Measurements from ENCODE around the gene TMEM59. TPM values are rescaled to one million over a fixed set of nuclear protein-coding genes. Genes with fewer than 3 reads are reported as not detected.

TMEM59 gene
- total RNA-seq, 1 experiment from 2014 or later: 192 TPM

DNA sequence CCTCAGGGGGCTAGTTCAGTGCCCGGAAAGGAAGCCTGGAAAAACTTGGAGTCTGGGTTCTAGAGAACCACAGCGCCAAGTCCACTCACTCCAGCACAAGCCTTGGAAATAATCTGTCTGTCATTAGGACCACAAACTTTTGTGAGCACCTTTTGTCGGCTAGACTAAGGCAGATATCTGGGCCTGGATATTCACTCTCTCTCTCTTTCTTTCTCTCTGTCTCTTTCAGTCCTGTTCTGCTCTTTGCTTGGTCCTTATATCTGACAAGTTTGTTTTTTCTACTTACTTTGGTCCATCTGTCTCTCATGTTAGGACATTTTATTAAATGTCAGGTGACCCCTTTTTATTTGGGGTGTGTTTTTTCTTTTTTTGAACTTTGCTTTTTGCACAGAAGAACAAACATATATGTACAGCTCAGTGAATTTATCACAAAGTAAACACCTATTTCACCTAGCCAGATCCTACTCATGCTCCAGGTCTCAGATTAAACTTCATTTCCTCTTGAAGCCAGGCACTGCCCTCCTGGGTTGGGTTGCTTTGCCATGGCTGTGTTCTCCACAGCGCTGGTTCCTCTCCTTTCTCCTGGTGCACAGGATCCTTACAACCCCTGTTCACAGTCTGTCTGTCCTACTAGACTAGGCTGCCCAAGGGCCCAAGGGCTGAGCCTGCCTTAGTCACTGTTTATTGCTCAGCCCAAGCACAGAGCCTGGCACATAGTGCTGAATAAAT is 41.2 kb upstream of the TMEM59 start:
- no TSS peak for BruUV-seq (replicated peaks)
- CTCF ChIA-PET: no interaction called here
- TF ChIP-seq, protein P1, sequence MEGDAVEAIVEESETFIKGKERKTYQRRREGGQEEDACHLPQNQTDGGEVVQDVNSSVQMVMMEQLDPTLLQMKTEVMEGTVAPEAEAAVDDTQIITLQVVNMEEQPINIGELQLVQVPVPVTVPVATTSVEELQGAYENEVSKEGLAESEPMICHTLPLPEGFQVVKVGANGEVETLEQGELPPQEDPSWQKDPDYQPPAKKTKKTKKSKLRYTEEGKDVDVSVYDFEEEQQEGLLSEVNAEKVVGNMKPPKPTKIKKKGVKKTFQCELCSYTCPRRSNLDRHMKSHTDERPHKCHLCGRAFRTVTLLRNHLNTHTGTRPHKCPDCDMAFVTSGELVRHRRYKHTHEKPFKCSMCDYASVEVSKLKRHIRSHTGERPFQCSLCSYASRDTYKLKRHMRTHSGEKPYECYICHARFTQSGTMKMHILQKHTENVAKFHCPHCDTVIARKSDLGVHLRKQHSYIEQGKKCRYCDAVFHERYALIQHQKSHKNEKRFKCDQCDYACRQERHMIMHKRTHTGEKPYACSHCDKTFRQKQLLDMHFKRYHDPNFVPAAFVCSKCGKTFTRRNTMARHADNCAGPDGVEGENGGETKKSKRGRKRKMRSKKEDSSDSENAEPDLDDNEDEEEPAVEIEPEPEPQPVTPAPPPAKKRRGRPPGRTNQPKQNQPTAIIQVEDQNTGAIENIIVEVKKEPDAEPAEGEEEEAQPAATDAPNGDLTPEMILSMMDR (IDR thresholded peaks at IDR 0.05; ENCODE audit: unreplicated experiment): no peak
- no peaks in the 10 kb centered on the region for H3K27me3 Mint-ChIP-seq (ENCODE audit: insufficient read depth, unreplicated experiment)
- DNase-seq (ENCODE audit: unreplicated experiment): no peak
- H3K4me1 Mint-ChIP-seq (ENCODE audit: insufficient read depth, unreplicated experiment): no peaks in the 10 kb centered on the region
- no peak overlapping the region for H3K27ac Mint-ChIP-seq (ENCODE audit: low read depth, unreplicated experiment)
- POLR2A ChIA-PET: interaction anchor here (0.9 kb wide), 1 partner anchor 10 kb away, joined by 4 read pairs; no protein-coding TSS in a partner anchor
- intact Hi-C loops (cut with micrococcal nuclease): no loop called here
- no peaks in the 10 kb centered on the region for H3K9me3 Mint-ChIP-seq (ENCODE audit: unreplicated experiment)
- H3K4me3 Mint-ChIP-seq (ENCODE audit: unreplicated experiment): no peak overlapping the region
- peaks cover 17% of the 10 kb centered on the region for H3K36me3 Mint-ChIP-seq (ENCODE audit: insufficient read depth, unreplicated experiment)

GRCh38 chr1:54091666-54092065 is 38.7 kb upstream of the TMEM59 start:
- no peak overlapping the region for H3K27ac Mint-ChIP-seq (ENCODE audit: low read depth, unreplicated experiment)
- H3K4me3 Mint-ChIP-seq (ENCODE audit: unreplicated experiment): no peak overlapping the region
- H3K36me3 Mint-ChIP-seq (ENCODE audit: insufficient read depth, unreplicated experiment): peaks cover 9% of the 10 kb centered on the region
- TF ChIP-seq, protein P1 (IDR thresholded peaks at IDR 0.05; ENCODE audit: unreplicated experiment): no peak
- POLR2A ChIA-PET: interaction anchor here (0.7 kb wide), 1 partner anchor 99 kb away, joined by 3 read pairs; no protein-coding TSS in a partner anchor
- CTCF ChIA-PET: interaction anchor here (1.3 kb wide), 1 partner anchor 14 kb away, joined by 3 read pairs; no protein-coding TSS in a partner anchor
- no TSS peak for BruUV-seq (replicated peaks)
- H3K4me1 Mint-ChIP-seq (ENCODE audit: insufficient read depth, unreplicated experiment): no peaks in the 10 kb centered on the region
- intact Hi-C loops (cut with micrococcal nuclease): no loop called here
- no peaks in the 10 kb centered on the region for H3K27me3 Mint-ChIP-seq (ENCODE audit: insufficient read depth, unreplicated experiment)
- DNase-seq (ENCODE audit: unreplicated experiment): no peak
- no peaks in the 10 kb centered on the region for H3K9me3 Mint-ChIP-seq (ENCODE audit: unreplicated experiment)

- BruUV-seq (replicated peaks): no TSS peak
- no peaks in the 10 kb centered on the region for H3K4me1 Mint-ChIP-seq (ENCODE audit: insufficient read depth, unreplicated experiment)
- DNase-seq (ENCODE audit: unreplicated experiment): no peak
These were observed 35.4 kb upstream of the TMEM59 start for GRCh38 chr1:54088385-54088784.

GRCh38 chr1:54086754-54087153 is 33.8 kb upstream of the TMEM59 start:
- Mint-ChIP-seq H3K4me3 (ENCODE audit: unreplicated experiment) (no peak overlapping the region), H3K9me3 (ENCODE audit: unreplicated experiment) (no peaks in the 10 kb centered on the region), H3K4me1 (ENCODE audit: insufficient read depth, unreplicated experiment) (peaks cover under 1% of the 10 kb centered on the region), H3K27me3 (ENCODE audit: insufficient read depth, unreplicated experiment) (no peaks in the 10 kb centered on the region), H3K36me3 (ENCODE audit: insufficient read depth, unreplicated experiment) (peaks cover 6% of the 10 kb centered on the region), H3K27ac (ENCODE audit: low read depth, unreplicated experiment) (no peak overlapping the region)
- POLR2A ChIA-PET: interaction anchor here (1.6 kb wide), 1 partner anchor 13 kb away, joined by 3 read pairs; no protein-coding TSS in a partner anchor
- TF ChIP-seq, protein P1 (IDR thresholded peaks at IDR 0.05; ENCODE audit: unreplicated experiment): no peak
- no TSS peak for BruUV-seq (replicated peaks)
- DNase-seq (ENCODE audit: unreplicated experiment): no peak
- intact Hi-C loops (cut with micrococcal nuclease): no loop called here
- CTCF ChIA-PET: no interaction called here

More at GRCh38 chr1:54088385-54088784, 35.4 kb upstream of the TMEM59 start:
- no peak overlapping the region for H3K4me3 Mint-ChIP-seq (ENCODE audit: unreplicated experiment)
- H3K27me3 Mint-ChIP-seq (ENCODE audit: insufficient read depth, unreplicated experiment): no peaks in the 10 kb centered on the region
- intact Hi-C loops (cut with micrococcal nuclease): no loop called here
- H3K36me3 Mint-ChIP-seq (ENCODE audit: insufficient read depth, unreplicated experiment): peaks cover 6% of the 10 kb centered on the region
- no peaks in the 10 kb centered on the region for H3K9me3 Mint-ChIP-seq (ENCODE audit: unreplicated experiment)
- TF ChIP-seq, protein P1 (IDR thresholded peaks at IDR 0.05; ENCODE audit: unreplicated experiment): no peak
- no peak overlapping the region for H3K27ac Mint-ChIP-seq (ENCODE audit: low read depth, unreplicated experiment)
- CTCF ChIA-PET: interaction anchor here (0.5 kb wide), 1 partner anchor 72 kb away, joined by 3 read pairs; no protein-coding TSS in a partner anchor
- POLR2A ChIA-PET: no interaction called here

Measured in MCF 10A (cell line).